Muscle layer of duodenum (tissue), 2 donors: ENCODE measurements around the gene ACP1.

Source experiments
- H3K27ac ChIP-seq: one replicate; pipeline ENCODE4 v1.7.0; 2013; ENCODE audit warnings: mild to moderate bottlenecking, low read length
- H3K27me3 ChIP-seq: one replicate; pipeline ENCODE4 v1.7.0; 2013; ENCODE audit warnings: low read depth, mild to moderate bottlenecking, control low read depth, low read length
- H3K36me3 ChIP-seq, 2 donors: one replicate each; pipeline ENCODE4 v1.7.0; 2013; ENCODE audit warnings: low read length in 2 of 2, control low read depth in 1 of 2, mild to moderate bottlenecking in 1 of 2; ENCODE audit not compliant: insufficient read depth in 2 of 2, control insufficient read depth in 1 of 2
- H3K4me1 ChIP-seq, 2 donors: one replicate each; pipeline ENCODE4 v1.7.0; 2013; ENCODE audit warnings: low read length in 2 of 2, mild to moderate bottlenecking in 2 of 2, control low read depth in 1 of 2, moderate library complexity in 1 of 2; ENCODE audit not compliant: insufficient read depth in 2 of 2, control insufficient read depth in 1 of 2
- H3K4me3 ChIP-seq, 2 donors: one replicate each; pipeline ENCODE4 v1.7.0; 2013; ENCODE audit warnings: low read length in 2 of 2, low read depth in 1 of 2, mild to moderate bottlenecking in 1 of 2
- H3K9me3 ChIP-seq, 2 donors: one replicate each; pipeline ENCODE4 v1.7.0; 2013; ENCODE audit warnings: low read length in 2 of 2, control low read depth in 1 of 2, mild to moderate bottlenecking in 1 of 2; ENCODE audit not compliant: control insufficient read depth in 1 of 2
- donor health status: healthy.

ACP1 gene

GRCh38 chr2:264493-265468, at the start of gene ACP1:
Gene ACP1 (plus strand): TSS chr2:264947. CDS start chr2:264965, 18 bp downstream.
- H3K36me3 ChIP-seq = peaks cover 0 to 3% of the 10 kb centered on the region in 2 donors
- peaks cover 0 to 21% of the 10 kb centered on the region in 2 donors for H3K4me1 ChIP-seq
- H3K27ac ChIP-seq = peak within 1 kb of the TSS; percentile 62
- no peaks in the 10 kb centered on the region for H3K27me3 ChIP-seq
- H3K4me3 ChIP-seq = peak within 1 kb of the TSS; percentile 77 to 96
- no peaks in the 10 kb centered on the region for H3K9me3 ChIP-seq

- no peaks in the 10 kb centered on the region for H3K9me3 ChIP-seq
- no peaks in the 10 kb centered on the region for H3K4me1 ChIP-seq
- no peaks in the 10 kb centered on the region for H3K27me3 ChIP-seq
- H3K27ac ChIP-seq = no peak overlapping the region
- H3K4me3 ChIP-seq = no peak overlapping the region
- peaks cover 14 to 19% of the 10 kb centered on the region in 2 donors for H3K36me3 ChIP-seq
These were observed 48.7 kb upstream of the ACP1 start for GRCh38 chr2:216068-216467.

GRCh38 chr2:223451-223850, 41.3 kb upstream of the ACP1 start:
- no peak overlapping the region for H3K4me3 ChIP-seq
- no peak overlapping the region for H3K27ac ChIP-seq
- peaks cover 38 to 55% of the 10 kb centered on the region in 2 donors for H3K36me3 ChIP-seq
- H3K9me3 ChIP-seq = no peaks in the 10 kb centered on the region
- H3K4me1 ChIP-seq = no peaks in the 10 kb centered on the region
- no peaks in the 10 kb centered on the region for H3K27me3 ChIP-seq

GRCh38 chr2:223971-224760, 40.6 kb upstream of the ACP1 start:
- Histone ChIP-seq H3K4me3 (no peak overlapping the region), H3K9me3 (no peaks in the 10 kb centered on the region), H3K4me1 (no peaks in the 10 kb centered on the region), H3K27me3 (no peaks in the 10 kb centered on the region), H3K27ac (no peak overlapping the region), H3K36me3 (peaks cover 38 to 60% of the 10 kb centered on the region in 2 donors)

- Histone ChIP-seq H3K4me1 (no peaks in the 10 kb centered on the region), H3K36me3 (peaks cover 30 to 54% of the 10 kb centered on the region in 2 donors), H3K9me3 (no peaks in the 10 kb centered on the region), H3K4me3 (no peak overlapping the region), H3K27ac (no peak overlapping the region), H3K27me3 (no peaks in the 10 kb centered on the region)
These were observed 36.6 kb upstream of the ACP1 start for GRCh38 chr2:228115-228514.

- Histone ChIP-seq H3K36me3 (peaks cover 24 to 50% of the 10 kb centered on the region in 2 donors), H3K4me1 (no peaks in the 10 kb centered on the region)
These were observed 36.0 kb upstream of the ACP1 start for GRCh38 chr2:228518-229278.

GRCh38 chr2:231521-232185, 33.1 kb upstream of the ACP1 start:
- Histone ChIP-seq H3K27ac (no peak overlapping the region), H3K36me3 (peaks cover 16 to 34% of the 10 kb centered on the region in 2 donors), H3K9me3 (no peaks in the 10 kb centered on the region)

More at GRCh38 chr2:228518-229278, 36.0 kb upstream of the ACP1 start:
- H3K27ac ChIP-seq = no peak overlapping the region
- no peaks in the 10 kb centered on the region for H3K27me3 ChIP-seq
- H3K4me3 ChIP-seq = no peak overlapping the region
- H3K9me3 ChIP-seq = no peaks in the 10 kb centered on the region

GRCh38 chr2:233030-233429, 31.7 kb upstream of the ACP1 start:
- H3K27me3 ChIP-seq = no peaks in the 10 kb centered on the region
- H3K4me1 ChIP-seq = no peaks in the 10 kb centered on the region
- H3K27ac ChIP-seq = no peak overlapping the region
- no peaks in the 10 kb centered on the region for H3K9me3 ChIP-seq
- H3K4me3 ChIP-seq = no peak overlapping the region
- peaks cover 12 to 29% of the 10 kb centered on the region in 2 donors for H3K36me3 ChIP-seq

More at GRCh38 chr2:231521-232185, 33.1 kb upstream of the ACP1 start:
- H3K4me3 ChIP-seq = no peak overlapping the region
- H3K4me1 ChIP-seq = no peaks in the 10 kb centered on the region
- no peaks in the 10 kb centered on the region for H3K27me3 ChIP-seq

GRCh38 chr2:234421-234820, 30.3 kb upstream of the ACP1 start:
- H3K27me3 ChIP-seq = no peaks in the 10 kb centered on the region
- H3K4me1 ChIP-seq = no peaks in the 10 kb centered on the region
- H3K4me3 ChIP-seq = no peak overlapping the region
- no peaks in the 10 kb centered on the region for H3K9me3 ChIP-seq
- H3K27ac ChIP-seq = no peak overlapping the region
- peaks cover 11 to 20% of the 10 kb centered on the region in 2 donors for H3K36me3 ChIP-seq

- H3K4me3 ChIP-seq = no peak overlapping the region
- H3K27ac ChIP-seq = no peak overlapping the region
- no peaks in the 10 kb centered on the region for H3K27me3 ChIP-seq
- H3K9me3 ChIP-seq = no peaks in the 10 kb centered on the region
- H3K4me1 ChIP-seq = no peaks in the 10 kb centered on the region
- peaks cover 3 to 8% of the 10 kb centered on the region in 2 donors for H3K36me3 ChIP-seq
These were observed 27.7 kb upstream of the ACP1 start for GRCh38 chr2:236993-237539.
